Caco-2 (cell line): ENCODE measurements around the gene VPS13D. TPM values are rescaled to one million over a fixed set of nuclear protein-coding genes. Genes with fewer than 3 reads are reported as not detected.

Source experiments
- BruUV-seq: library from RNA; stranded (reverse); fragments of 400-500 nt; replicated peaks from 2 replicates; lab custom pipeline; 2021; lab: Mats Ljungman, UMichigan
- CTCF ChIA-PET: fragments of 300-600 bp; sonication (Branson Sonifier 250); formaldehyde crosslinking; loops from one replicate; lab custom pipeline; 2022; ENCODE audit warnings: antibody characterized with exemption; lab: Charles Lee
- POLR2A ChIA-PET: fragments of 300-600 bp; sonication (Branson Sonifier 250); formaldehyde crosslinking; loops from one replicate; lab custom pipeline; 2022; ENCODE audit warnings: antibody characterized with exemption; lab: Charles Lee
- DNase-seq, 2 experiments: peaks; one replicate each; pipeline versions ENCODE4 v3.0.0 to v3.0.0-alpha.2; 2020 to 2022
- H3K27me3 ChIP-seq: replicated peaks from 2 replicates; pipeline ENCODE4 v1.6.0; 2011; ENCODE audit warnings: low read length; ENCODE audit not compliant: control insufficient read depth, insufficient read depth
- H3K36me3 ChIP-seq: 2 replicates; pipeline ENCODE4 v1.5.1; 2011; ENCODE audit warnings: low read length; ENCODE audit not compliant: control insufficient read depth, insufficient read depth
- H3K4me1 ChIP-seq: fragments of 250-450 bp; sonication (Bioruptor Pico); 2 replicates; pipeline ENCODE4 v1.5.1; 2020; ENCODE audit warnings: mild to moderate bottlenecking
- H3K4me3 ChIP-seq: 2 replicates; pipeline ENCODE4 v1.5.1; 2011; ENCODE audit warnings: low read depth, mild to moderate bottlenecking, control low read depth, low read length
- H3K9me3 ChIP-seq: fragments of 250-450 bp; sonication (Bioruptor Pico); 2 replicates; pipeline ENCODE4 v1.5.1; 2020; ENCODE audit warnings: mild to moderate bottlenecking, moderate library complexity
- H3K27ac Mint-ChIP-seq: one replicate; pipeline ENCODE4 v1.8.0; 2022; ENCODE audit warnings: mixed read lengths; ENCODE audit not compliant: unreplicated experiment
- H3K27me3 Mint-ChIP-seq: one replicate; pipeline ENCODE4 v1.8.0; 2022; ENCODE audit warnings: mixed read lengths; ENCODE audit not compliant: insufficient read depth, unreplicated experiment
- H3K36me3 Mint-ChIP-seq: one replicate; pipeline ENCODE4 v1.8.0; 2022; ENCODE audit warnings: mild to moderate bottlenecking, mixed read lengths; ENCODE audit not compliant: insufficient read depth, unreplicated experiment
- H3K4me1 Mint-ChIP-seq: one replicate; pipeline ENCODE4 v1.8.0; 2022; ENCODE audit warnings: low read depth, mixed read lengths; ENCODE audit not compliant: unreplicated experiment
- H3K4me3 Mint-ChIP-seq: one replicate; pipeline ENCODE4 v1.8.0; 2022; ENCODE audit warnings: mild to moderate bottlenecking, moderate library complexity, mixed read lengths; ENCODE audit not compliant: unreplicated experiment
- H3K9me3 Mint-ChIP-seq: one replicate; pipeline ENCODE4 v1.8.0; 2022; ENCODE audit warnings: mixed read lengths; ENCODE audit not compliant: unreplicated experiment
- intact Hi-C: fragments of 100-400 bp; cut with micrococcal nuclease; formaldehyde crosslinking; loops from one replicate; pipeline ENCODE4 v1.10.0; 2022; ENCODE audit not compliant: unreplicated experiment
- total RNA-seq: library from RNA; stranded (reverse); gene quantifications from 2 replicates; pipeline ENCODE4 v1.2.3, GENCODE V29; 2022
- TF ChIP-seq, protein P1 (sequence below), 2 experiments: fragments of 200-600 bp in 1 of 2; IDR thresholded peaks; 1 replicate in 1 of 2; 2 replicates in 1 of 2; pipeline versions ENCODE4 v1.5.1 to v1.8.0; 2011 to 2022; ENCODE audit warnings: antibody characterized with exemption in 1 of 2, control low read depth in 1 of 2, inconsistent platforms in 1 of 2, low read depth in 1 of 2, low read length in 1 of 2, mild to moderate bottlenecking in 1 of 2, moderate library complexity in 1 of 2; ENCODE audit not compliant: insufficient read depth in 1 of 2, severe bottlenecking in 1 of 2, unreplicated experiment in 1 of 2

VPS13D gene
- total RNA-seq, 1 experiment from 2014 or later: 25.6 TPM

- no peaks in the 10 kb centered on the region for H3K36me3 Mint-ChIP-seq
- DNase-seq: peak in 1 of 2 experiments; percentile 33
- ChIA-PET CTCF (no interaction called here), POLR2A (no interaction called here)
- H3K27me3 Mint-ChIP-seq: no peaks in the 10 kb centered on the region
- TF ChIP-seq, protein P1, sequence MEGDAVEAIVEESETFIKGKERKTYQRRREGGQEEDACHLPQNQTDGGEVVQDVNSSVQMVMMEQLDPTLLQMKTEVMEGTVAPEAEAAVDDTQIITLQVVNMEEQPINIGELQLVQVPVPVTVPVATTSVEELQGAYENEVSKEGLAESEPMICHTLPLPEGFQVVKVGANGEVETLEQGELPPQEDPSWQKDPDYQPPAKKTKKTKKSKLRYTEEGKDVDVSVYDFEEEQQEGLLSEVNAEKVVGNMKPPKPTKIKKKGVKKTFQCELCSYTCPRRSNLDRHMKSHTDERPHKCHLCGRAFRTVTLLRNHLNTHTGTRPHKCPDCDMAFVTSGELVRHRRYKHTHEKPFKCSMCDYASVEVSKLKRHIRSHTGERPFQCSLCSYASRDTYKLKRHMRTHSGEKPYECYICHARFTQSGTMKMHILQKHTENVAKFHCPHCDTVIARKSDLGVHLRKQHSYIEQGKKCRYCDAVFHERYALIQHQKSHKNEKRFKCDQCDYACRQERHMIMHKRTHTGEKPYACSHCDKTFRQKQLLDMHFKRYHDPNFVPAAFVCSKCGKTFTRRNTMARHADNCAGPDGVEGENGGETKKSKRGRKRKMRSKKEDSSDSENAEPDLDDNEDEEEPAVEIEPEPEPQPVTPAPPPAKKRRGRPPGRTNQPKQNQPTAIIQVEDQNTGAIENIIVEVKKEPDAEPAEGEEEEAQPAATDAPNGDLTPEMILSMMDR (IDR thresholded peaks at IDR 0.05; ENCODE audit: insufficient read depth in 1 of 2, low read depth in 1 of 2, low read length in 1 of 2, severe bottlenecking in 1 of 2, unreplicated experiment in 1 of 2): no peak
- H3K27ac Mint-ChIP-seq: peak overlapping the region; percentile 47
- Histone ChIP-seq H3K4me3 (no peak overlapping the region), H3K4me1 (peaks cover 27% of the 10 kb centered on the region), H3K36me3 (no peaks in the 10 kb centered on the region), H3K27me3 (no peaks in the 10 kb centered on the region), H3K9me3 (no peaks in the 10 kb centered on the region)
- peaks cover 27% of the 10 kb centered on the region for H3K4me1 Mint-ChIP-seq
- no peaks in the 10 kb centered on the region for H3K9me3 Mint-ChIP-seq
- no peak overlapping the region for H3K4me3 Mint-ChIP-seq
- intact Hi-C loops: loop anchor here (5.0 kb wide), 1 partner anchor 92 kb away; the partner anchor contains the start of gene DHRS3
- BruUV-seq: no TSS peak
Observed at GRCh38 chr1:12525311-12526181, 295.7 kb downstream of the VPS13D start.

DNA sequence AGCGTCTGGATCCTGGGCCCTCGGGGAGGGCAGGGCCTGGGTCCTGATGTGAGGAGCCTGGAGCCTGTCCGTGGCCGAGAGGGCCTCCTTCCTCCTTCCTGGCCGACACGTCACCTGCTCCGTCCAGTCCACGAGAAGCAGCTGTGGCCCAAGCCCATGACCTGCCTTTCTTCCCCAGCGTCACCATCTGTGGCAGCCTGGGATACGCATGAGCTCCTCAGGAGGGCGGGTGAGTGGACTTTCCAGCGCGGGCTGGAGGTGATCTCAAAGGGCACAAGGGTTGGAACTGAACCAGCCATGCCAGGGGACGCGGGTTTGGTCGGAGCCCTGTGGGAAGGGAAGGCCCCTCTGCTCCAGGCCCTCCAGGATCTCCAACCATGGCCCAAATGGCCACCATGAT lies 297.7 kb downstream of the VPS13D start:
- Histone ChIP-seq H3K9me3 (no peaks in the 10 kb centered on the region), H3K27me3 (no peaks in the 10 kb centered on the region), H3K36me3 (no peaks in the 10 kb centered on the region), H3K4me1 (peaks cover 30% of the 10 kb centered on the region), H3K4me3 (no peak overlapping the region)
- intact Hi-C loops: loop anchor here (5.0 kb wide), 1 partner anchor 90 kb away; the partner anchor contains the start of gene DHRS3
- H3K36me3 Mint-ChIP-seq: no peaks in the 10 kb centered on the region
- H3K4me3 Mint-ChIP-seq: no peak overlapping the region
- TF ChIP-seq, protein P1 (IDR thresholded peaks at IDR 0.05; ENCODE audit: insufficient read depth in 1 of 2, low read depth in 1 of 2, low read length in 1 of 2, severe bottlenecking in 1 of 2, unreplicated experiment in 1 of 2): no peak
- H3K27ac Mint-ChIP-seq: no peak overlapping the region
- BruUV-seq: no TSS peak
- ChIA-PET CTCF (no interaction called here), POLR2A (no interaction called here)
- no peak for DNase-seq
- H3K9me3 Mint-ChIP-seq: no peaks in the 10 kb centered on the region
- H3K27me3 Mint-ChIP-seq: no peaks in the 10 kb centered on the region
- H3K4me1 Mint-ChIP-seq: peaks cover 29% of the 10 kb centered on the region

DNA sequence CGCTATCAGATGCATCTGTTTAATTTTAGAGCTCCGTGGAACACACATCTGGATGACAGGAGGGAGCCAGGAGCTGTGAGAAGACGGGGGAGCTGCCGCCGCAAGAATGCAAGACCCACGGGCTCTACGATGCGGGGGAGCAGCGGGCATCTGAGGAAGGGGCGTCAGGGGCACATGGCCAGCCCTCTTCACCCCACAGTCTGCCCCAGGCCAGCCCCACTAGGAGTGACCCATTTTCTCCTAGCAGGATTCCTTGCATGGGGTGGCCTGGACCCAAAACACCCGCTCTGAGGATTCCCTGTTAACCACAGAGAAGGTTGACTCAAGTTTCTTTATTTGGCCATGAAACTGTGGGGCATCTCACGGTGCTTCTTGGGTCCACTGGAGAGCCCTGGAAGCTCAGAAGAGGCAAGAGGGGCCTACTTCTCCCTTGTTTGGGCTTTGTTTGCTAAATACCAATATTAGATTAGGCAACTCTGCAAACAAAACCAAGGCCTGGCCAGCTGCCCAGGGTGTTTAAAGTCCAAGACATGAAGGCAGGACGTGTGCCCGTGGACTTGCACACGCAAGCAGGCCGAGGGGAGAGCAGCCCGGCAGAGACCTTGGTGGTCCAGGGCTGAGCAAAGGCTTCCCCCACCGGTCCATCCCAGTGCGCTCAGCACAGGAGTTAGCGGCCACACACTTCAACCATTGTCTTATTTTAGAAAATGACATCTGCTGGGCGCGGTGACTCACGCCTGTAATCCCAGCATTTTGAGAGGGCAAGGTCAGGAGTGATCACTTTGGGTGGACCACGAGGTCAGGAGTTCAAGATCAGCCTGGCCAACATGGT lies 298.4 kb downstream of the VPS13D start:
- ChIA-PET CTCF (no interaction called here), POLR2A (no interaction called here)
- no TSS peak for BruUV-seq
- no peaks in the 10 kb centered on the region for H3K36me3 Mint-ChIP-seq
- peak; percentile 70 to 78 for DNase-seq
- Histone ChIP-seq H3K4me3 (no peak overlapping the region), H3K36me3 (no peaks in the 10 kb centered on the region), H3K27me3 (no peaks in the 10 kb centered on the region), H3K4me1 (peaks cover 30% of the 10 kb centered on the region), H3K9me3 (no peaks in the 10 kb centered on the region)
- TF ChIP-seq, protein P1 (IDR thresholded peaks at IDR 0.05; ENCODE audit: insufficient read depth in 1 of 2, low read depth in 1 of 2, low read length in 1 of 2, severe bottlenecking in 1 of 2, unreplicated experiment in 1 of 2): no peak
- H3K27ac Mint-ChIP-seq: no peak overlapping the region
- H3K27me3 Mint-ChIP-seq: no peaks in the 10 kb centered on the region
- H3K4me1 Mint-ChIP-seq: peaks cover 29% of the 10 kb centered on the region
- intact Hi-C loops: loop anchor here (2.0 to 5.0 kb wide), 2 partner anchors 77 to 89 kb away; partner anchors contain the start of gene DHRS3
- no peaks in the 10 kb centered on the region for H3K9me3 Mint-ChIP-seq
- peak overlapping the region; percentile 11 for H3K4me3 Mint-ChIP-seq
